H1 (cell line): ENCODE measurements around the gene ADARB2. TPM values are rescaled to one million over a fixed set of nuclear protein-coding genes. Genes with fewer than 3 reads are reported as not detected.

ENCODE experiments used
- CEBPB ChIP-seq: IDR thresholded peaks from 2 replicates; pipeline ENCODE4 v1.6.1; 2012; ENCODE audit warnings: low read depth, low read length
- KDM1A ChIP-seq: fragments of 200-600, 300-600 bp; sonication (generic); IDR thresholded peaks from 2 replicates; pipeline ENCODE4 v1.7.1; 2016; ENCODE audit warnings: mild to moderate bottlenecking, low read length, borderline replicate concordance
- KDM4A ChIP-seq: IDR thresholded peaks from one replicate; pipeline ENCODE4 v1.7.1; 2012; ENCODE audit warnings: low read depth, mild to moderate bottlenecking, moderate library complexity, low read length, inconsistent platforms; ENCODE audit not compliant: severe bottlenecking
- KDM5A ChIP-seq: fragments of 200-600 bp; IDR thresholded peaks from 2 replicates; pipeline ENCODE4 v1.7.1; 2012; ENCODE audit warnings: mild to moderate bottlenecking, low read length, inconsistent platforms, mixed read lengths
- RBBP5 ChIP-seq: IDR thresholded peaks from 2 replicates; pipeline ENCODE4 v1.7.1; 2012; ENCODE audit warnings: low read depth, mild to moderate bottlenecking, inconsistent platforms, low read length, moderate library complexity, borderline replicate concordance
- polyA plus RNA-seq, 7 experiments: library from polyadenylated mRNA; depleted of rRNA in 3 of 7; stranded (reverse) in 5 of 7; unstranded in 2 of 7; fragments of >200 nt in 5 of 7; fragments of 200-250 nt in 2 of 7; gene quantifications; 1 replicate in 5 of 7; 2 replicates in 1 of 7; 4 replicates in 1 of 7; pipeline versions ENCODE4 v1.2.1 to v1.2.3, GENCODE V29; 2011 to 2013; ENCODE audit warnings: missing spikeins in 2 of 7, mixed read lengths in 2 of 7
- total RNA-seq: library from RNA; stranded (reverse); fragmentation: NEBNext Ultra II Directional; extraction: Animal tissue kit (Norgen Biotek cat#: 25700); gene quantifications from 2 replicates; pipeline ENCODE4 v1.2.1, GENCODE V29; 2021
- TF ChIP-seq, protein P1 (sequence below): IDR thresholded peaks from 2 replicates; pipeline ENCODE4 v1.6.1; 2011; ENCODE audit warnings: low read depth, mild to moderate bottlenecking, low read length; ENCODE audit not compliant: insufficient read depth
- TF ChIP-seq, protein P2 (sequence below): fragments of 300-600 bp; sonication (generic); IDR thresholded peaks from 2 replicates; pipeline ENCODE4 v1.7.1; 2012; ENCODE audit warnings: low read length, moderate library complexity, mild to moderate bottlenecking, inconsistent platforms; ENCODE audit not compliant: insufficient replicate concordance

The ADARB2 gene
- total and polyA plus RNA-seq, 2 of the 8 experiments (the other 6 are each of a cell fraction or from before 2014, with no cell fraction given) = 2.2 to 2.8 TPM

DNA sequence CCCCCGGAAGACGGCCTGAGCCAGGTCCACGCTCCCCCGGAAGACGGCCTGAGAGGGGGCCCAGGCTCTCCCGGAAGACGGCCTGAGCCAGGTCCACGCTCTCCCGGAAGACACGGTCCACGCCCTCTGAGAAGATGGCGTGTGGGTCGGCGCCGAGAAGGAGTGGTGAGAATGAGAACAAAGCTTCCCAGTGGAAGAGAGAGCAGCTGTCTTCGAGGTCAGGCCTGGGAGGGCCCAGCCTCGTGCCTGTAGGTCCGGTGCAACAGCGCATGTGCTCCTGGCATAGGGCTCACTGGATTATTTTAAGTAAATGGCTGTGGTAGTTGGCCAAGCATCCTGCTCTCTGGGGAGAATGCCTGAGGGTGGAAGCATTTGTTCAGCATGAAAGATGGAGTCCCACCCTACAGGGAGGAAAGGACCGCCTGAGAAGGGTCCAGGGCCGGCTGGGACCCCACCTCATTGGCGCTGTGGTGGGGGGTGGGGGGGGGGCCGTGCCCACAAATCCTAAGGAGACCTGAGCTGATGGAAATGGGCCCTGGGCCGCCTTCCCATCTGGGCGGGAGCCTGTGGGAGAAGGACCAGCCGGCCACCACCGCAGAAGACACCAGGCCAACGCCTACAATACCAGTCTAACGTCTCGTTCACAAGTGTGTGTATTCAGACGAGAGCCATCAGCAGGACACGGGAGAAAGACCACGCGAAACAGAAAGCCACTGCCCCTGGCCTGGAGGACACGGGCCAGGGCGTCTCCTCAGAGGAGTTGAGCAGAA is 471.1 kb downstream of the ADARB2 start (continued):
- TF ChIP-seq KDM1A = no peak
- TF ChIP-seq, protein P1, sequence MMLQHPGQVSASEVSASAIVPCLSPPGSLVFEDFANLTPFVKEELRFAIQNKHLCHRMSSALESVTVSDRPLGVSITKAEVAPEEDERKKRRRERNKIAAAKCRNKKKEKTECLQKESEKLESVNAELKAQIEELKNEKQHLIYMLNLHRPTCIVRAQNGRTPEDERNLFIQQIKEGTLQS = no peak
- no peak for TF ChIP-seq CEBPB
- TF ChIP-seq KDM4A = no peak
- TF ChIP-seq, protein P2, sequence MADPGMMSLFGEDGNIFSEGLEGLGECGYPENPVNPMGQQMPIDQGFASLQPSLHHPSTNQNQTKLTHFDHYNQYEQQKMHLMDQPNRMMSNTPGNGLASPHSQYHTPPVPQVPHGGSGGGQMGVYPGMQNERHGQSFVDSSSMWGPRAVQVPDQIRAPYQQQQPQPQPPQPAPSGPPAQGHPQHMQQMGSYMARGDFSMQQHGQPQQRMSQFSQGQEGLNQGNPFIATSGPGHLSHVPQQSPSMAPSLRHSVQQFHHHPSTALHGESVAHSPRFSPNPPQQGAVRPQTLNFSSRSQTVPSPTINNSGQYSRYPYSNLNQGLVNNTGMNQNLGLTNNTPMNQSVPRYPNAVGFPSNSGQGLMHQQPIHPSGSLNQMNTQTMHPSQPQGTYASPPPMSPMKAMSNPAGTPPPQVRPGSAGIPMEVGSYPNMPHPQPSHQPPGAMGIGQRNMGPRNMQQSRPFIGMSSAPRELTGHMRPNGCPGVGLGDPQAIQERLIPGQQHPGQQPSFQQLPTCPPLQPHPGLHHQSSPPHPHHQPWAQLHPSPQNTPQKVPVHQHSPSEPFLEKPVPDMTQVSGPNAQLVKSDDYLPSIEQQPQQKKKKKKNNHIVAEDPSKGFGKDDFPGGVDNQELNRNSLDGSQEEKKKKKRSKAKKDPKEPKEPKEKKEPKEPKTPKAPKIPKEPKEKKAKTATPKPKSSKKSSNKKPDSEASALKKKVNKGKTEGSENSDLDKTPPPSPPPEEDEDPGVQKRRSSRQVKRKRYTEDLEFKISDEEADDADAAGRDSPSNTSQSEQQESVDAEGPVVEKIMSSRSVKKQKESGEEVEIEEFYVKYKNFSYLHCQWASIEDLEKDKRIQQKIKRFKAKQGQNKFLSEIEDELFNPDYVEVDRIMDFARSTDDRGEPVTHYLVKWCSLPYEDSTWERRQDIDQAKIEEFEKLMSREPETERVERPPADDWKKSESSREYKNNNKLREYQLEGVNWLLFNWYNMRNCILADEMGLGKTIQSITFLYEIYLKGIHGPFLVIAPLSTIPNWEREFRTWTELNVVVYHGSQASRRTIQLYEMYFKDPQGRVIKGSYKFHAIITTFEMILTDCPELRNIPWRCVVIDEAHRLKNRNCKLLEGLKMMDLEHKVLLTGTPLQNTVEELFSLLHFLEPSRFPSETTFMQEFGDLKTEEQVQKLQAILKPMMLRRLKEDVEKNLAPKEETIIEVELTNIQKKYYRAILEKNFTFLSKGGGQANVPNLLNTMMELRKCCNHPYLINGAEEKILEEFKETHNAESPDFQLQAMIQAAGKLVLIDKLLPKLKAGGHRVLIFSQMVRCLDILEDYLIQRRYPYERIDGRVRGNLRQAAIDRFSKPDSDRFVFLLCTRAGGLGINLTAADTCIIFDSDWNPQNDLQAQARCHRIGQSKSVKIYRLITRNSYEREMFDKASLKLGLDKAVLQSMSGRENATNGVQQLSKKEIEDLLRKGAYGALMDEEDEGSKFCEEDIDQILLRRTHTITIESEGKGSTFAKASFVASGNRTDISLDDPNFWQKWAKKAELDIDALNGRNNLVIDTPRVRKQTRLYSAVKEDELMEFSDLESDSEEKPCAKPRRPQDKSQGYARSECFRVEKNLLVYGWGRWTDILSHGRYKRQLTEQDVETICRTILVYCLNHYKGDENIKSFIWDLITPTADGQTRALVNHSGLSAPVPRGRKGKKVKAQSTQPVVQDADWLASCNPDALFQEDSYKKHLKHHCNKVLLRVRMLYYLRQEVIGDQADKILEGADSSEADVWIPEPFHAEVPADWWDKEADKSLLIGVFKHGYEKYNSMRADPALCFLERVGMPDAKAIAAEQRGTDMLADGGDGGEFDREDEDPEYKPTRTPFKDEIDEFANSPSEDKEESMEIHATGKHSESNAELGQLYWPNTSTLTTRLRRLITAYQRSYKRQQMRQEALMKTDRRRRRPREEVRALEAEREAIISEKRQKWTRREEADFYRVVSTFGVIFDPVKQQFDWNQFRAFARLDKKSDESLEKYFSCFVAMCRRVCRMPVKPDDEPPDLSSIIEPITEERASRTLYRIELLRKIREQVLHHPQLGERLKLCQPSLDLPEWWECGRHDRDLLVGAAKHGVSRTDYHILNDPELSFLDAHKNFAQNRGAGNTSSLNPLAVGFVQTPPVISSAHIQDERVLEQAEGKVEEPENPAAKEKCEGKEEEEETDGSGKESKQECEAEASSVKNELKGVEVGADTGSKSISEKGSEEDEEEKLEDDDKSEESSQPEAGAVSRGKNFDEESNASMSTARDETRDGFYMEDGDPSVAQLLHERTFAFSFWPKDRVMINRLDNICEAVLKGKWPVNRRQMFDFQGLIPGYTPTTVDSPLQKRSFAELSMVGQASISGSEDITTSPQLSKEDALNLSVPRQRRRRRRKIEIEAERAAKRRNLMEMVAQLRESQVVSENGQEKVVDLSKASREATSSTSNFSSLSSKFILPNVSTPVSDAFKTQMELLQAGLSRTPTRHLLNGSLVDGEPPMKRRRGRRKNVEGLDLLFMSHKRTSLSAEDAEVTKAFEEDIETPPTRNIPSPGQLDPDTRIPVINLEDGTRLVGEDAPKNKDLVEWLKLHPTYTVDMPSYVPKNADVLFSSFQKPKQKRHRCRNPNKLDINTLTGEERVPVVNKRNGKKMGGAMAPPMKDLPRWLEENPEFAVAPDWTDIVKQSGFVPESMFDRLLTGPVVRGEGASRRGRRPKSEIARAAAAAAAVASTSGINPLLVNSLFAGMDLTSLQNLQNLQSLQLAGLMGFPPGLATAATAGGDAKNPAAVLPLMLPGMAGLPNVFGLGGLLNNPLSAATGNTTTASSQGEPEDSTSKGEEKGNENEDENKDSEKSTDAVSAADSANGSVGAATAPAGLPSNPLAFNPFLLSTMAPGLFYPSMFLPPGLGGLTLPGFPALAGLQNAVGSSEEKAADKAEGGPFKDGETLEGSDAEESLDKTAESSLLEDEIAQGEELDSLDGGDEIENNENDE = no peak
- TF ChIP-seq RBBP5 = no peak
- no peak for TF ChIP-seq KDM5A
